H9 (cell line): ENCODE data around the gene KCNJ16. TPM values are rescaled to one million over a fixed set of nuclear protein-coding genes. Genes with fewer than 3 reads are reported as not detected.

Experiments
- DNase-seq: peaks from one replicate; pipeline ENCODE4 v3.0.0-alpha.2; 2017
- H2AFZ ChIP-seq: one replicate; pipeline ENCODE4 v1.6.1; 2013; ENCODE audit warnings: mild to moderate bottlenecking, low read length, control low read depth, moderate library complexity
- H2AK5ac ChIP-seq: 2 replicates; pipeline ENCODE4 v1.6.1; 2013; ENCODE audit warnings: low read length, control low read depth, mixed read lengths; ENCODE audit not compliant: insufficient read length
- H2BK120ac ChIP-seq: one replicate; pipeline ENCODE4 v1.6.1; 2013; ENCODE audit warnings: low read depth, mild to moderate bottlenecking, low read length, control low read depth, inconsistent platforms; ENCODE audit not compliant: poor library complexity, severe bottlenecking
- H2BK12ac ChIP-seq: 2 replicates; pipeline ENCODE4 v1.6.1; 2013; ENCODE audit warnings: low read length, control low read depth, mixed read lengths, low read depth; ENCODE audit not compliant: insufficient read length
- H2BK15ac ChIP-seq: 2 replicates; pipeline ENCODE4 v1.6.1; 2013; ENCODE audit warnings: low read depth, low read length, control low read depth
- H2BK20ac ChIP-seq: one replicate; pipeline ENCODE4 v1.6.1; 2013; ENCODE audit warnings: low read depth, mild to moderate bottlenecking, low read length, control low read depth, inconsistent platforms; ENCODE audit not compliant: poor library complexity, severe bottlenecking
- H2BK5ac ChIP-seq: 2 replicates; pipeline ENCODE4 v1.6.1; 2013; ENCODE audit warnings: low read length, control low read depth, mixed read lengths; ENCODE audit not compliant: insufficient read length
- H3K14ac ChIP-seq: 2 replicates; pipeline ENCODE4 v1.6.1; 2013; ENCODE audit warnings: low read length, control low read depth; ENCODE audit not compliant: insufficient read depth
- H3K18ac ChIP-seq: 2 replicates; pipeline ENCODE4 v1.6.1; 2013; ENCODE audit warnings: low read depth, mild to moderate bottlenecking, mixed read lengths, low read length, control low read depth; ENCODE audit not compliant: insufficient read length
- H3K23ac ChIP-seq: 2 replicates; pipeline ENCODE4 v1.6.1; 2013; ENCODE audit warnings: low read length, control low read depth, mixed read lengths, low read depth; ENCODE audit not compliant: insufficient read length
- H3K23me2 ChIP-seq: 2 replicates; pipeline ENCODE4 v1.6.1; 2013; ENCODE audit warnings: low read depth, mild to moderate bottlenecking, mixed read lengths, low read length, control low read depth; ENCODE audit not compliant: insufficient read length, poor library complexity, severe bottlenecking
- H3K27ac ChIP-seq: 2 replicates; pipeline ENCODE4 v1.5.1; 2013; ENCODE audit warnings: low read length, control low read depth, mixed read lengths, low read depth; ENCODE audit not compliant: insufficient read length
- H3K27me3 ChIP-seq: 2 replicates; pipeline ENCODE4 v1.6.1; 2013; ENCODE audit warnings: low read length, control low read depth, inconsistent platforms; ENCODE audit not compliant: insufficient read depth
- H3K4ac ChIP-seq: 2 replicates; pipeline ENCODE4 v1.6.1; 2013; ENCODE audit warnings: low read depth, mild to moderate bottlenecking, control low read depth, inconsistent platforms, low read length, moderate library complexity
- H3K4me1 ChIP-seq: 2 replicates; pipeline ENCODE4 v1.6.1; 2013; ENCODE audit warnings: low read length, control low read depth, inconsistent platforms; ENCODE audit not compliant: insufficient read depth
- H3K4me2 ChIP-seq: 2 replicates; pipeline ENCODE4 v1.6.1; 2013; ENCODE audit warnings: low read length, control low read depth, mixed read lengths; ENCODE audit not compliant: insufficient read length, insufficient read depth
- H3K56ac ChIP-seq: 2 replicates; pipeline ENCODE4 v1.6.1; 2013; ENCODE audit warnings: low read depth, mild to moderate bottlenecking, mixed read lengths, low read length, control low read depth; ENCODE audit not compliant: insufficient read length
- H3K79me1 ChIP-seq: 2 replicates; pipeline ENCODE4 v1.6.1; 2013; ENCODE audit warnings: low read depth, mild to moderate bottlenecking, moderate library complexity, low read length, control low read depth, inconsistent platforms; ENCODE audit not compliant: insufficient read depth, poor library complexity, severe bottlenecking
- H3K79me2 ChIP-seq: 2 replicates; pipeline ENCODE4 v1.6.1; 2013; ENCODE audit warnings: low read length, control low read depth, inconsistent platforms; ENCODE audit not compliant: insufficient read depth
- H3K9ac ChIP-seq: 2 replicates; pipeline ENCODE4 v1.6.1; 2013; ENCODE audit warnings: low read length, control low read depth, mixed read lengths; ENCODE audit not compliant: insufficient read length; ENCODE audit errors: extremely low read depth
- H3K9me3 ChIP-seq: one replicate; pipeline ENCODE4 v1.6.1; 2013; ENCODE audit warnings: low read depth, low read length, inconsistent platforms; ENCODE audit not compliant: control insufficient read depth
- H3T11ph ChIP-seq: one replicate; pipeline ENCODE4 v1.6.1; 2013; ENCODE audit warnings: mild to moderate bottlenecking, low read length, control low read depth, inconsistent platforms
- H4K20me1 ChIP-seq: one replicate; pipeline ENCODE4 v1.6.1; 2013; ENCODE audit not compliant: control insufficient read depth, insufficient read length, insufficient read depth
- H4K5ac ChIP-seq: 2 replicates; pipeline ENCODE4 v1.6.1; 2013; ENCODE audit warnings: low read depth, mild to moderate bottlenecking, mixed read lengths, low read length, control low read depth; ENCODE audit not compliant: insufficient read length
- H4K8ac ChIP-seq: replicated peaks from 2 replicates; pipeline ENCODE4 v1.6.1; 2013; ENCODE audit warnings: low read length, control low read depth, mixed read lengths, low read depth; ENCODE audit not compliant: insufficient read length
- H4K91ac ChIP-seq: 2 replicates; pipeline ENCODE4 v1.6.1; 2013; ENCODE audit warnings: low read depth, mild to moderate bottlenecking, moderate library complexity, mixed read lengths, low read length, control low read depth; ENCODE audit not compliant: insufficient read length
- H3K27ac Mint-ChIP-seq, 3 experiments: 2 replicates in 2 of 3; 3 replicates in 1 of 3; pipeline ENCODE4 v1.8.0; 2020 to 2021; ENCODE audit warnings: mixed read lengths in 3 of 3, mild to moderate bottlenecking in 1 of 3, moderate library complexity in 1 of 3
- H3K27me3 Mint-ChIP-seq: 2 replicates; pipeline ENCODE4 v1.8.0; 2021; ENCODE audit warnings: low read depth, mild to moderate bottlenecking, moderate library complexity, mixed read lengths
- H3K36me3 Mint-ChIP-seq, 3 experiments: 2 replicates in 2 of 3; 3 replicates in 1 of 3; pipeline ENCODE4 v1.8.0; 2020 to 2021; ENCODE audit warnings: low read depth in 3 of 3, mixed read lengths in 3 of 3; ENCODE audit not compliant: insufficient read depth in 1 of 3
- H3K4me1 Mint-ChIP-seq, 2 experiments: 2 replicates each; pipeline ENCODE4 v1.8.0; 2020; ENCODE audit warnings: mixed read lengths in 2 of 2
- H3K4me3 Mint-ChIP-seq, 2 experiments: 2 replicates in 1 of 2; 3 replicates in 1 of 2; pipeline ENCODE4 v1.8.0; 2020 to 2021; ENCODE audit warnings: mild to moderate bottlenecking in 2 of 2, mixed read lengths in 2 of 2, moderate library complexity in 1 of 2
- H3K9me3 Mint-ChIP-seq, 2 experiments: 2 replicates in 1 of 2; 3 replicates in 1 of 2; pipeline ENCODE4 v1.8.0; 2020; ENCODE audit warnings: mild to moderate bottlenecking in 2 of 2, mixed read lengths in 2 of 2, moderate library complexity in 1 of 2
- CTCF ChIP-seq: fragments of 200-600 bp; sonication (generic); conservative IDR thresholded peaks from 3 replicates; pipeline ENCODE4 v1.8.0; 2021; ENCODE audit warnings: antibody characterized with exemption, mild to moderate bottlenecking
- WGBS: extraction: QIAGEN DNeasy Blood & Tissue Kit; methylation state at CpG from one replicate; pipeline ENCODE4 v1.1.7; 2013; ENCODE audit warnings: missing lambda C conversion rate, low lambda C conversion rate, mixed read lengths; ENCODE audit not compliant: insufficient read length; ENCODE audit errors: extremely low coverage; 5-methylcytosine and 5-hydroxymethylcytosine counted together
- total RNA-seq: library from RNA; stranded (reverse); gene quantifications from 2 replicates; pipeline ENCODE4 v1.2.1, GENCODE V29; 2021

KCNJ16 gene
- total RNA-seq, 1 experiment from 2014 or later: not detected

GRCh38 chr17:70050931-70051330, 24.1 kb upstream of the KCNJ16 start:
- TF ChIP-seq CTCF: no peak

More at GRCh38 chr17:70050931-70051330, 24.1 kb upstream of the KCNJ16 start:
- H3K9me3 Mint-ChIP-seq: no peaks in the 10 kb centered on the region
- no peak overlapping the region for H3K4me3 Mint-ChIP-seq
- Histone ChIP-seq H3K14ac (no peak overlapping the region), H2AK5ac (no peak overlapping the region), H3K4ac (no peak overlapping the region), H3K23ac (no peak overlapping the region), H4K91ac (no peak overlapping the region), H3K9ac (no peak overlapping the region), H3K79me1 (no peaks in the 10 kb centered on the region), H3T11ph (no peak overlapping the region), H3K27ac (no peak overlapping the region), H2BK5ac (no peak overlapping the region), H2BK12ac (no peak overlapping the region), H4K8ac (no peak overlapping the region), H3K18ac (no peak overlapping the region), H3K27me3 (no peaks in the 10 kb centered on the region), H4K20me1 (no peaks in the 10 kb centered on the region), H3K9me3 (no peaks in the 10 kb centered on the region), H3K4me2 (no peak overlapping the region), H3K56ac (no peak overlapping the region), H3K23me2 (no peaks in the 10 kb centered on the region), H4K5ac (no peak overlapping the region), H3K4me1 (no peaks in the 10 kb centered on the region; the same call in 1 of the 2 replicates), H2BK20ac (no peak overlapping the region), H2BK15ac (no peak overlapping the region), H2AFZ (no peak overlapping the region), H3K79me2 (no peaks in the 10 kb centered on the region), H2BK120ac (no peak overlapping the region)
- DNase-seq: no peak
- peaks cover 7 to 12% of the 10 kb centered on the region in 2 experiments; a peak in 3 of 4 replicates for H3K4me1 Mint-ChIP-seq
- H3K27me3 Mint-ChIP-seq: no peaks in the 10 kb centered on the region
- H3K27ac Mint-ChIP-seq: no peak overlapping the region
- WGBS: no CpG with 5 or more reads among the region's 2 CpGs
- no peaks in the 10 kb centered on the region for H3K36me3 Mint-ChIP-seq
